ENCODE data around the gene TLR9. TPM values are rescaled to one million over a fixed set of nuclear protein-coding genes. Genes with fewer than 3 reads are reported as not detected.

TLR9 gene
- total and polyA plus RNA-seq, 9 of the 15 experiments (the other 6 are each of a cell fraction or from before 2014, with no cell fraction given) = not detected

- Histone ChIP-seq H3K27ac (ENCODE audit: extremely low read depth, low read depth, low read length) (no peak overlapping the region), H3K79me2 (ENCODE audit: control insufficient read depth, insufficient read depth, low read length) (no peaks in the 10 kb centered on the region), H3K27me3 (ENCODE audit: control insufficient read depth in 2 of 2, insufficient read depth in 2 of 2, low read length in 2 of 2) (no peaks in the 10 kb centered on the region), H3K4me3 (no peak overlapping the region), H3K9ac (ENCODE audit: insufficient read depth in 1 of 2, low read depth in 2 of 2, low read length in 2 of 2) (peak overlapping the region in 1 of 2 experiments; percentile 74; a peak in 1 of 4 replicates), H3K4me2 (ENCODE audit: insufficient read depth, low read length) (no peak overlapping the region), H3K36me3 (ENCODE audit: control insufficient read depth, insufficient read depth, low read length) (no peaks in the 10 kb centered on the region), H3K4me1 (replicated peaks in 1 of 2; ENCODE audit: control insufficient read depth in 2 of 2, insufficient read depth in 2 of 2, low read length in 2 of 2) (peaks cover 7 to 28% of the 10 kb centered on the region in 2 experiments; a peak in 4 of 5 replicates), H2AFZ (ENCODE audit: low read depth, low read length) (0 out of 2 replicates have a peak overlapping the region, but pooled peaks have one; percentile 14), H3K9me1 (ENCODE audit: control insufficient read depth, insufficient read depth, low read length) (no peaks in the 10 kb centered on the region), H4K20me1 (replicated peaks; ENCODE audit: control insufficient read depth, insufficient read depth, low read length) (no peaks in the 10 kb centered on the region), H3K9me3 (replicated peaks; ENCODE audit: control insufficient read depth, insufficient read depth, low read depth, low read length) (no peaks in the 10 kb centered on the region)
- DNase-seq (ENCODE audit: extremely low read depth in 1 of 4, low spot score in 3 of 4) (no peak), ATAC-seq (no peak), FAIRE-seq (no peak)
- peak; percentile 57 for TF ChIP-seq ZNF384 (IDR thresholded peaks at IDR 0.05; ENCODE audit: low read depth, low read length)
- TF ChIP-seq POU5F1 (IDR thresholded peaks at IDR 0.05; ENCODE audit: borderline replicate concordance, low read depth, low read length, partially characterized antibody) = no peak
- TF ChIP-seq ZNF431 (CRISPR knock-in tag; IDR thresholded peaks at IDR 0.05) = no peak
- in situ Hi-C loops (cut with MboI) (no loop called here), intact Hi-C loops (cut with micrococcal nuclease) (no loop called here)
- BruUV-seq (replicated peaks) = no TSS peak
- WGBS (ENCODE audit: insufficient coverage, low coverage, missing lambda C conversion rate) = 42% methylated on average over 9 of the region's 15 CpGs
- CTCF ChIA-PET (ENCODE audit: low intra/inter-chr PET ratio) = no interaction called here
- POLR2A ChIA-PET = interaction anchor here (0.6 to 1.2 kb wide), 3 partner anchors 15 to 84 kb away, joined by 3 read pairs; no protein-coding TSS in a partner anchor
Measured at GRCh38 chr3:52176951-52177700, 48.3 kb downstream of the TLR9 start.

GRCh38 chr3:52176180-52176752 lies 49.2 kb downstream of the TLR9 start:
- TF ChIP-seq ZNF436 (CRISPR knock-in tag; IDR thresholded peaks at IDR 0.05) (no peak), HMBOX1 (IDR thresholded peaks at IDR 0.05) (no peak)
- TF ChIP-seq, protein P1, sequence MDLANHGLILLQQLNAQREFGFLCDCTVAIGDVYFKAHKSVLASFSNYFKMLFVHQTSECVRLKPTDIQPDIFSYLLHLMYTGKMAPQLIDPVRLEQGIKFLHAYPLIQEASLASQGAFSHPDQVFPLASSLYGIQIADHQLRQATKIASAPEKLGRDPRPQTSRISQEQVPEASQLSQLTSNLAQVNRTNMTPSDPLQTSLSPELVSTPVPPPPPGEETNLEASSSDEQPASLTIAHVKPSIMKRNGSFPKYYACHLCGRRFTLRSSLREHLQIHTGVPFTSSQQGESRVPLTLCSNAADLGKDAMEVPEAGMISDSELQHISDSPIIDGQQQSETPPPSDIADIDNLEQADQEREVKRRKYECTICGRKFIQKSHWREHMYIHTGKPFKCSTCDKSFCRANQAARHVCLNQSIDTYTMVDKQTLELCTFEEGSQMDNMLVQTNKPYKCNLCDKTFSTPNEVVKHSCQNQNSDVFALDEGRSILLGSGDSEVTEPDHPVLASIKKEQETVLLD (IDR thresholded peaks at IDR 0.05) = no peak
- TF ChIP-seq, protein P2, sequence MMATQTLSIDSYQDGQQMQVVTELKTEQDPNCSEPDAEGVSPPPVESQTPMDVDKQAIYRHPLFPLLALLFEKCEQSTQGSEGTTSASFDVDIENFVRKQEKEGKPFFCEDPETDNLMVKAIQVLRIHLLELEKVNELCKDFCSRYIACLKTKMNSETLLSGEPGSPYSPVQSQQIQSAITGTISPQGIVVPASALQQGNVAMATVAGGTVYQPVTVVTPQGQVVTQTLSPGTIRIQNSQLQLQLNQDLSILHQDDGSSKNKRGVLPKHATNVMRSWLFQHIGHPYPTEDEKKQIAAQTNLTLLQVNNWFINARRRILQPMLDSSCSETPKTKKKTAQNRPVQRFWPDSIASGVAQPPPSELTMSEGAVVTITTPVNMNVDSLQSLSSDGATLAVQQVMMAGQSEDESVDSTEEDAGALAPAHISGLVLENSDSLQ (IDR thresholded peaks at IDR 0.05) = 0 out of 2 replicates have a peak, but pooled peaks have one; percentile 11
- Histone ChIP-seq H3K36me3 (ENCODE audit: control insufficient read depth, insufficient read depth, low read length) (no peaks in the 10 kb centered on the region), H3K4me2 (ENCODE audit: insufficient read depth, low read length) (no peak overlapping the region), H3K9me1 (ENCODE audit: control insufficient read depth, insufficient read depth, low read length) (no peaks in the 10 kb centered on the region), H3K4me3 (no peak overlapping the region), H3K79me2 (ENCODE audit: control insufficient read depth, insufficient read depth, low read length) (no peaks in the 10 kb centered on the region), H3K9me3 (replicated peaks; ENCODE audit: control insufficient read depth, insufficient read depth, low read depth, low read length) (no peaks in the 10 kb centered on the region), H3K4me1 (replicated peaks in 1 of 2; ENCODE audit: control insufficient read depth in 2 of 2, insufficient read depth in 2 of 2, low read length in 2 of 2) (peaks cover 3 to 20% of the 10 kb centered on the region in 2 experiments; a peak in 4 of 5 replicates), H3K27ac (ENCODE audit: extremely low read depth, low read depth, low read length) (no peak overlapping the region), H4K20me1 (replicated peaks; ENCODE audit: control insufficient read depth, insufficient read depth, low read length) (no peaks in the 10 kb centered on the region), H2AFZ (ENCODE audit: low read depth, low read length) (no peak overlapping the region), H3K27me3 (ENCODE audit: control insufficient read depth in 2 of 2, insufficient read depth in 2 of 2, low read length in 2 of 2) (no peaks in the 10 kb centered on the region), H3K9ac (ENCODE audit: insufficient read depth in 1 of 2, low read depth in 2 of 2, low read length in 2 of 2) (peak overlapping the region in 1 of 2 experiments; percentile 66; a peak in 1 of 4 replicates)
- ATAC-seq = no peak
- WGBS (ENCODE audit: insufficient coverage, low coverage, missing lambda C conversion rate) = 47% methylated on average over 8 of the region's 8 CpGs
- CTCF ChIA-PET (ENCODE audit: low intra/inter-chr PET ratio) = no interaction called here
- BruUV-seq (replicated peaks) = no TSS peak
- in situ Hi-C loops (cut with MboI) = no loop called here
- intact Hi-C loops (cut with micrococcal nuclease) = no loop called here
- no peak for DNase-seq (ENCODE audit: extremely low read depth in 1 of 4, low spot score in 3 of 4)
- POLR2A ChIA-PET = interaction anchor here (0.6 kb wide), 1 partner anchor 85 kb away, joined by 3 read pairs; no protein-coding TSS in a partner anchor
- no peak for FAIRE-seq

Data from K562 (cell line).